Left cardiac atrium (tissue), 4 donors: Measurements from ENCODE around the gene DMBT1. TPM values are rescaled to one million over a fixed set of nuclear protein-coding genes. Genes with fewer than 3 reads are reported as not detected.
"Not testable (repeated sequence)": the region's sequence is repeated elsewhere in the genome, so short reads cannot be mapped to it uniquely, and the experiment has no call there.

Experiments
- ATAC-seq, 2 donors: fragments of 200-7000 bp; cut with Tn5 transposase; one replicate each; pipeline ENCODE4 v1.9.1; 2020; ENCODE audit warnings: mild to moderate bottlenecking in 2 of 2, moderate library complexity in 2 of 2
- DNase-seq: peaks from one replicate; pipeline ENCODE4 v3.0.0-alpha.2; 2020
- intact Hi-C, 2 donors: fragments of 100-400 bp; cut with DNase I; formaldehyde crosslinking; loops; one replicate each; pipeline versions ENCODE4 v1.14.1 to v1.15.1; 2022 to 2023
- total RNA-seq, 2 donors: library from RNA; stranded (reverse); fragmentation: NEBNext Ultra II Directional; extraction: Animal tissue kit (Norgen Biotek cat#: 25700); gene quantifications; one replicate each; pipeline ENCODE4 v1.2.1, GENCODE V29; 2021
- donor health status: DM: no; HTN: yes; CAD: no.
- donor health status: DM: no; HTN: yes; CAD: no; lungs with severe emphysema.
- donor health status: DM: yes; HTN: yes; CAD: no.
- donor health status: Dilated cardiomyopathy.

Gene DMBT1
- total RNA-seq, 2 donors from 2014 or later, result not detected

DNA sequence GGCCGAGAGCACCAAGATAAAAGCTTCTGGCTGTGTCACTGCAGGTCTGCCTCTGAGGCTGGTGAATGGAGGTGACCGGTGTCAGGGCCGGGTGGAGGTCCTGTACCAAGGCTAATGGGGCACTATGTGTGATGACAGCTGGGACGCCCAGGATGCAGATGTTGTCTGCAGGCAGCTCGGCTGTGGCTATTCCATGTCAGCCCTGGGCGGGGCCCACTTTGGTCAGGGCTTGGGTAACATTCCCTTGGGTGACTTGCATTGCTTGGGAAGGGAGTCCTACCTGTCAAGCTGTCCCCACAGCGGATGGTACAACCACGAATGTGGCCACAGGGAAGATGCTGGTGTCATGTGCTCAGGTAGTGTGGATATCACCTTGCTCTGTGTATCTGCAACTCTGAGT lies 8.0 kb downstream of the DMBT1 start:
- ATAC-seq (no peak), DNase-seq (no peak)
- intact Hi-C loops, result loop anchor here (5.0 to 10.0 kb wide), 6 partner anchors 104 to 274 kb away; partner anchors contain the start of gene HTRA1 (in 1 of the 2)

- no peak for ATAC-seq
- DNase-seq, result no peak
- intact Hi-C loops, result loop anchor here in 1 of 2 donors (5.0 kb wide), 1 partner anchor 229 kb away; no protein-coding TSS in a partner anchor
Observed at GRCh38 chr10:122570920-122571319, 10.4 kb downstream of the DMBT1 start.

DNA sequence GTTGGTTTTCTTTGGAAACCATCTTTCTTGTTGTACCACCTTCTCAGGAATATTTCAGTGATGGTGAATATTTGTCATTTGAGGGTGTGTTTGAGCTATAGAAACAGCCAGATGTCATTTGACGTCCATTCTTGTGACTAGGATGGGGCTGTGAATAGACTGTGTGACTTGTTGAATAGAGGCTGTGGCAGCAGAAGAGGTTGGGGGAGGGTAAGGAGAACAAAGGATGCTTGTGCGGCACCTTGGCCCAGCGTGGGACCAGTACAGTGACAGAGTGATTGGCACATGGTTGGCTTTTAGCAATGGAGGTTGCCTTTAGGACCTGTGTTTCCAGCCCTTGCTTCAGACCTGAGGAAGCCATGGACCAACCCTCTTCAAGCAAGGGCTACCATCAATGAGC lies 11.3 kb downstream of the DMBT1 start:
- ATAC-seq (no peak), DNase-seq (no peak)
- intact Hi-C loops, result loop anchor here in 1 of 2 donors (5.0 kb wide), 1 partner anchor 230 kb away; no protein-coding TSS in a partner anchor

GRCh38 chr10:122575776-122576175 lies 15.2 kb downstream of the DMBT1 start:
- DNase-seq (no peak), ATAC-seq (no peak)
- intact Hi-C loops, result no loop called here

- no peak for DNase-seq
- ATAC-seq, result no peak
- intact Hi-C loops, result no loop called here
Observed at GRCh38 chr10:122576291-122576690, 15.7 kb downstream of the DMBT1 start.

- no peak for DNase-seq
- intact Hi-C loops, result no loop called here
- no peak for ATAC-seq
Observed at GRCh38 chr10:122577311-122577885, 16.8 kb downstream of the DMBT1 start.

DNA sequence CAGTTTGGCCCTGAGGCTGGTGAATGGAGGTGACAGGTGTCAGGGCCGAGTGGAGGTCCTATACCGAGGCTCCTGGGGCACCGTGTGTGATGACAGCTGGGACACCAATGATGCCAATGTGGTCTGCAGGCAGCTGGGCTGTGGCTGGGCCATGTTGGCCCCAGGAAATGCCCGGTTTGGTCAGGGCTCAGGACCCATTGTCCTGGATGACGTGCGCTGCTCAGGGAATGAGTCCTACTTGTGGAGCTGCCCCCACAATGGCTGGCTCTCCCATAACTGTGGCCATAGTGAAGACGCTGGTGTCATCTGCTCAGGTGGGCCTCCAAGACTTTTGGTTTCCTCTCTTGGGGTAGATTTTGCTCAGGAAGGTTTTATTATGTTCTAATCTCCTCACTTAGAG lies 25.5 kb downstream of the DMBT1 start:
- intact Hi-C loops, ATAC-seq, DNase-seq: not testable (repeated sequence)

- ATAC-seq (no peak), DNase-seq (no peak)
- intact Hi-C loops, result no loop called here
Observed at GRCh38 chr10:122587098-122587760, 26.7 kb downstream of the DMBT1 start.

DNA sequence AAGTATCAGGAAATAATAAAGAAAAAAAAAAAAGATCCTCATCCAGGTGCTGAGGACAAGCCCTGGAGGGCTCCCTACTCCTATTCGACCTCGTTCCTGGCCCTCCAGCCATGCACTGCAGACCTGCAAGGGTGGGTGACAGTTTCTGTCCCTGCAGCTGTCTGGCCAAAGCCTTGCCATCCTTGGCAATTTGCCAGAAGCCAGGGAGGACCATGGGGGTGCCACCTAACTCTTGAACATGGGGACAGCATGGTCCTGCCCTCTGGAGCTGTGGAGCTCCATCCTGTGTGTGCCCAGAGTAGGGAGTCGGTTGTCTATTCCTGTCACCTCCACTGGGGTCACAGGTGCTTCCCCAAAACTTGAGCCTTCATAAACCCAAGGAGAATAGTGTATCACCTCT lies 27.8 kb downstream of the DMBT1 start:
- ATAC-seq (no peak), DNase-seq (no peak)
- intact Hi-C loops, result no loop called here

GRCh38 chr10:122590153-122590552 lies 29.6 kb downstream of the DMBT1 start:
- intact Hi-C loops, result no loop called here
- DNase-seq, result no peak
- no peak for ATAC-seq

DNA sequence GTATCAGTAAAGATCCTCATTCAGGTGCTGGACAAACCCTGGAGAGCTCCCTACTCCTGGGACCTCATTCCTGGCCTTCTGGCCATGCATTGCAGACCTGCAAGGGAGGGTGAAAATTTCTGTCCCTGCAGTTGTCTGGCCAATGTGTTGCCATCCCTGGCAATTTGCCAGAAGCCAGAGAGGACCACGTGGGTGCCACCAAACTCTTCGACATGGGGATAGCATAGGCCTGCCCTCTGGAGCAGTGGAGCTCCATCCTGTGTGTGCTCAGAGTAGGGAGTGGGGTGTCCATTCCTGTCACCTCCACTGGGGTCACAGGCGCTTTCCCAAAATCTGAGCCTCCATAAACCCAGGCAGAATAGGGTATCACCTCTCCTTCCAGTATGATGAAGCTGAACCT lies 31.2 kb downstream of the DMBT1 start:
- ATAC-seq, result no peak

GRCh38 chr10:122592161-122592560 lies 31.6 kb downstream of the DMBT1 start:
- intact Hi-C loops, result no loop called here

More for the DNA sequence above, 31.2 kb downstream of the DMBT1 start:
- intact Hi-C loops, result no loop called here
- no peak for DNase-seq

DNA sequence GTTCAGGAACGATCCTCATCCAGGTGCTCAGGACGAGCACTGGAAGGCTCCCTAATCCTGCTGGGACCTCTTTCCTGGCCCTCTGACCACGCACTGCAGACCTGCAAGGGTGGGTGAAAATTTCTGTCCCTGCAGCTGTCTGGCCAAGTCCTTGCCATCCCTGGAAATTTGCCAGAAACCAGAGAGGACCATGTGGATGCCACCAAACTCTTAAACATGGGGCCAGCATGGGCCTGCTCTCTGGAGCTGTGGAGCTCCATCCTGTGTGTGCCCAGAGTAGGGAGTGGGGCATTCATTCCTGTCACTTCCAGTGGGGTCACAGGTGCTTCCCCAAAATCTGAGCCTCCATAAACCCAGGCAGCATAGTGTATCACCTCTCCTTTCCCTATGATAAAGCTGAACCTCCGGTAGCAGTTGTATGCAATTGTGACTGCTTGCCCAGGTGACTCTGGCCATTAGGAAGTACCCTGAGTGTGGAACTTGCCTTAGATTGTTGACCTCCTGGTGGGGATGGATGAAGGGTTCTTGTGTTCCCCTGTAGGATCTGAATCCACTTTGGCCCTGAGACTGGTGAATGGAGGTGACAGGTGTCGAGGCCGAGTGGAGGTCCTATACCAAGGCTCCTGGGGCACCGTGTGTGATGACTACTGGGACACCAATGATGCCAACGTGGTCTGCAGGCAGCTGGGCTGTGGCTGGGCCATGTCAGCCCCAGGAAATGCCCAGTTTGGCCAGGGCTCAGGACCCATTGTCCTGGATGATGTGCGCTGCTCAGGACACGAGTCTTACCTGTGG lies 57.1 kb downstream of the DMBT1 start:
- ATAC-seq (no peak), DNase-seq (no peak)
- intact Hi-C loops, result no loop called here

More at GRCh38 chr10:122592161-122592560, 31.6 kb downstream of the DMBT1 start:
- ATAC-seq, result no peak
- no peak for DNase-seq

- intact Hi-C loops, result no loop called here
- ATAC-seq, result no peak
- DNase-seq, result no peak
Observed at GRCh38 chr10:122618461-122619165, 58.1 kb downstream of the DMBT1 start.

DNA sequence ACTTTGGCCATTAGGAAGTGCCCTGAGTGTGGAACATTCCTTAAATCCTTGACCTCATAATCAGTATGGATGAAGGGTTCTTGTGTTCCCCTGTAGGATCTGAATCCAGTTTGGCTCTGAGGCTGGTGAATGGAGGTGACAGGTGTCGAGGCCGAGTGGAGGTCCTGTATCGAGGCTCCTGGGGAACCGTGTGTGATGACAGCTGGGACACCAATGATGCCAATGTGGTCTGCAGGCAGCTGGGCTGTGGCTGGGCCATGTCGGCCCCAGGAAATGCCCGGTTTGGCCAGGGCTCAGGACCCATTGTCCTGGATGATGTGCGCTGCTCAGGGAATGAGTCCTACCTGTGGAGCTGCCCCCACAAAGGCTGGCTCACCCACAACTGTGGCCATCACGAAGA lies 60.4 kb downstream of the DMBT1 start:
- intact Hi-C loops, ATAC-seq: not testable (repeated sequence)

GRCh38 chr10:122624546-122624945 lies 64.0 kb downstream of the DMBT1 start:
- DNase-seq (no peak), ATAC-seq (no peak)
- intact Hi-C loops, result no loop called here

More for the DNA sequence above, 60.4 kb downstream of the DMBT1 start:
- not testable (repeated sequence) for DNase-seq

DNA sequence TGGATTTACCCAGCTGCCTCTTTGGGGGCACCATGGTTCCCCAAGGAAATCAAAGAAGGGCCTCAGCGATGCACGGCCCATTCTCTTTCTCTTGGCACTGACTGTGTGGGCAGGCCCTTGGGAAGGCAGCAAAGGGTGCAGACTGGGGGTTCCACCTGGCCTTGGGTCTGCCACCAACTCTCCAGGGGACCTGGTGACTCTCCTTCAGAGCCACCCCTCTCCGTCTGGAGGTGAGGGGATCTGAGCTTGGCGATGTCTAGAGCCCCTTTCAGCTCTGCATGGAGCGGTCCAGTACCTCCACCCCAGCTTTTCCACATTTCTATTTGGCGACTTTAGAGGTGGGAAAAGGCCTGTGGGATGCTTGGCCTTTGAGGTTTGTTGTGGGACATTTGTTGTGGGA lies 70.0 kb downstream of the DMBT1 start:
- intact Hi-C loops, result no loop called here
- ATAC-seq (no peak), DNase-seq (no peak)

DNA sequence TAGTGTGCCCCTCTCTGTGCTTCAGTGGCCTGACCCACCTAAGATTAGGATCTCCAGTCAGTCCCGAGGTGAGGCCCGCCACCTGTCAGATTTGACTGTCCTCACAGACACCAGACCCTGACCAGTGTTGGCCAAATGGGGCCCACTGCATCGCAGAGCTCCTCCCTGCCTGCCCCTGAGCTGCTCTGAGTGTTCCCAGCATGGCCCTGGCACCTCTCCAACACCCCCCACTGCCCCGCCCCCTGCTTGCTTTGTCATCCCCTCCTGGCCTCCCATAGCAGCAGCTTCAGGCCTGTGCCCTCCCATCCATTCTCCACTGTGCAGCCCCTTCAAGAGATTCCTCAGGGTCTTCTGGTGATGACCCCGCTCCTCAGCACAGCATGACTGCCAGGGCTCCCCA lies 71.5 kb downstream of the DMBT1 start:
- DNase-seq, result no peak
- intact Hi-C loops, result no loop called here
- ATAC-seq, result peak in 1 of 2 donors; percentile 41

GRCh38 chr10:122632576-122632975 lies 72.0 kb downstream of the DMBT1 start:
- DNase-seq (no peak), ATAC-seq (peak in 1 of 2 donors; percentile 74)
- intact Hi-C loops, result no loop called here
